Measurements from ENCODE around the gene TNFRSF14. TPM values are rescaled to one million over a fixed set of nuclear protein-coding genes. Genes with fewer than 3 reads are reported as not detected.

The TNFRSF14 gene
- total and polyA plus RNA-seq, 2 of the 13 experiments (the other 11 are each of a cell fraction or from before 2014, with no cell fraction given), result 11.9 to 49.9 TPM

GRCh38 chr1:2586154-2587070 lies 30.2 kb downstream of the TNFRSF14 start, which contains the start of gene PRXL2B (continued):
- TF ChIP-seq BCLAF1 (IDR thresholded peaks at IDR 0.05) (no peak), YEATS2 (CRISPR knock-in tag; IDR thresholded peaks at IDR 0.05; ENCODE audit: borderline replicate concordance) (peak; percentile 70), MTERF4 (CRISPR knock-in tag; IDR thresholded peaks at IDR 0.05) (no peak), CREM (IDR thresholded peaks at IDR 0.05) (no peak), CREM (CRISPR knock-in tag; IDR thresholded peaks at IDR 0.05) (no peak), ZNF207 (IDR thresholded peaks at IDR 0.05; ENCODE audit: borderline replicate concordance) (no peak), THRA (CRISPR knock-in tag; IDR thresholded peaks at IDR 0.05; ENCODE audit: borderline replicate concordance) (no peak), CBX1 (IDR thresholded peaks at IDR 0.05; ENCODE audit: low read depth) (peak; percentile 7), ZNF317 (CRISPR knock-in tag; IDR thresholded peaks at IDR 0.05) (no peak), ATF5 (CRISPR knock-in tag; IDR thresholded peaks at IDR 0.05; ENCODE audit: low read depth) (no peak), KLF9 (CRISPR knock-in tag; IDR thresholded peaks at IDR 0.05; ENCODE audit: low read depth) (no peak), CREBL2 (CRISPR knock-in tag; IDR thresholded peaks at IDR 0.05; ENCODE audit: borderline replicate concordance) (no peak; the same call in 1 of the 2 replicates), FOXA1 (IDR thresholded peaks at IDR 0.05) (no peak), FOXA1 (CRISPR knock-in tag; IDR thresholded peaks at IDR 0.05) (no peak), ZNF784 (CRISPR knock-in tag; IDR thresholded peaks at IDR 0.05; ENCODE audit: borderline replicate concordance) (no peak), NR2F6 (IDR thresholded peaks at IDR 0.05) (no peak), NR2F6 (CRISPR knock-in tag; IDR thresholded peaks at IDR 0.05) (peak; percentile 13; the same call in 1 of the 2 replicates), NPAS2 (CRISPR knock-in tag; IDR thresholded peaks at IDR 0.05; ENCODE audit: borderline replicate concordance) (no peak), ZBTB2 (CRISPR knock-in tag; IDR thresholded peaks at IDR 0.05; ENCODE audit: low read depth) (0 out of 2 replicates have a peak, but pooled peaks have one; percentile 47), CEBPG (CRISPR knock-in tag; IDR thresholded peaks at IDR 0.05) (no peak), KAT8 (CRISPR knock-in tag; IDR thresholded peaks at IDR 0.05) (no peak; the same call in 1 of the 2 replicates)

All from HepG2 (cell line).